GM18868 (cell line): Measurements from ENCODE around the gene LIPM.
"Not testable (repeated sequence)": the region's sequence is repeated elsewhere in the genome, so short reads cannot be mapped to it uniquely, and the experiment has no call there.

Experiments used
- ATAC-seq: cut with Tn5 transposase; IDR thresholded peaks from one replicate; pipeline ENCODE4 v1.9.1; 2021; ENCODE audit warnings: mild to moderate bottlenecking, moderate library complexity; ENCODE audit not compliant: unreplicated experiment

LIPM gene

DNA sequence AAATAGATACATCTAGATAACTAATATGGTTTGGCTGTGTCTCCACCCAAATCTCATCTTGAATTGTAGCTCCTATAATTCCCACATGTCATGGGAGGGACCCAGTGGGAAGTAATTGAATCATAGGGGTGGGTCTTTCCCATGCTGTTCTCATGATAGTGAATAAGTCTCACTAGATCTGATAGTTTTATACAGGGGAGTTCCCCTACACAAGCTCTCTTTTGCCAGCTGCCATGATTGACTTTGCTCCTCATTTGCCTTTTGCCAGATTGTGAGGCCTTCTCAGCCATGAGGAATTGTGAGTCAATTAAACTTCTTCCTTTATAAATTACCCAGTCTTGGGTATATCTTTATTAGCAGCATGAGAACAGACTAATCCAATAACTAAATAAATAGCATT, 35.1 kb downstream of the LIPM start:
- ATAC-seq, result not testable (repeated sequence)

GRCh38 chr10:88838766-88839350, 36.3 kb downstream of the LIPM start:
- ATAC-seq, result no peak

DNA sequence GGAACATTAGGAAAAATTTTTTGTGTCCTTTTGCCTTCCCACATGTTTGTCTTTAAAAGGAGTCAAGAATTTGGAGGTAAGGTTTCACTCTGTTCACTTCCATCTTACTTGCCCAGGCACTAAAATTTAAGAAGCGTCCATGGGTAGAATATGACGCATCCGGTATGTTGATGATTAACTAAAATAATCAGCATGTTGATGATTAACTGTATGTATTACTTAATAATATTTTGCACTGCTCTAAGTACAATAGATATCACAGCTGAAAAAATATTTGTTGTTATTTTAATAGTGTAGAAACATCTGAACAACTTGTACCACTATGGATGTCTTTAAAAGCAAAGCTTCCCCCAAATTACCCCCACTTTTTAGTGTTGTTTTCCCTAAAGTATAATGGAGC, 37.6 kb downstream of the LIPM start:
- ATAC-seq, result no peak

DNA sequence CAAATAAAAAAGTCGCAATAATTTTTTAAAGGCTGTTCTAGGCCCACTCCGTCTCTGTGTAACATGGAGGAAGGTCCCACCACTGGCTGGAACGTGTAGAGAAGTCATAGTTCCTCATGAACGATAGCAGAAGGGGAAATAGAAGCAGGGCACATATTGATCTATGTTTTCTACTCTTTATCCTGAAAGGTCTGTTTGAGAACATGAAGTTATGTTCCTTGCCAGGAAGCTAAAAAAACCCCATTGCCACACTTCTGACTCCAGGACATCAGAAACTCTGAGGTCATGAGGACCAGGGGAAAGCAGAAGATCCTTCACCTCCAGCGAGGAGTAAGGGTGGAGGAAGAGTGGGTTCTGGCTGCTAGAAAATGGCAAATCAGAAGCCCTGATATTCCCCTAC, 38.4 kb downstream of the LIPM start:
- ATAC-seq, result no peak

DNA sequence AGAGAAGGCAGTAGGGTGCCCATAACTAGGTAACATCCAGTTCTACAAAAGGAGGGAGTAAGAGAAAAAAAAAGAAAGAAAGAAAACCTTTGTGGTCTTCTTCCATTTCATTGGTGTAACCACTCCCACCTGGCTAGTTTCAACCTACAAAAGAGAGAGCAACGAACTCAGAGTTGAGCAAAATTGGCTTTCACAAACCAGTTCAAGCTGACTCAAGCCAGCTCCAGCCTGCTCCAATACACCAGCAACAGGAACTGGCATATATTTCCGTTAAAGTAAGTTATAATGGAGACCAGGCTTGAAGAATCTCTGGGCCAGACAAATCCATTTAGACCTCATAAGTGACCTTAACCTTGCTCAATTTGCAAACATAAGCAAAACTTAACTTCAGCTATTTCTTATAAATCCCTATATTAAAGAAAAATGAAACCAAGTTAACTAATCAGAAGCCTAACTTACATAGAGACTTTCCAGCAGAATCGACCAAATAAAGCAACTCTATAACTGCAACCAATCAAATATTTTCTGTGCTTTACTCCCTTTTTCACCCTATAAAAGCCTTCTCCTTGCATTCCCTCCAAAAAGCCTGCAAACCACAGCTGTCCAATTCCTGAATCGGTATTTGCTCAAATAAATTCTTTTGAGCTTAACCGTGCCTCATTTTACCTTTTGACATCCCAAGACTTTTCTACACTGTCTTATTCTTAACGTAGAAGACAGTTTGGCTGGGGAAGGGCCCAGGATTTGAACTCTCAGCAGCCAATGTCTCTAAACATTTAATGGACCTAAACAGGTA, 39.0 kb downstream of the LIPM start:
- no peak for ATAC-seq

DNA sequence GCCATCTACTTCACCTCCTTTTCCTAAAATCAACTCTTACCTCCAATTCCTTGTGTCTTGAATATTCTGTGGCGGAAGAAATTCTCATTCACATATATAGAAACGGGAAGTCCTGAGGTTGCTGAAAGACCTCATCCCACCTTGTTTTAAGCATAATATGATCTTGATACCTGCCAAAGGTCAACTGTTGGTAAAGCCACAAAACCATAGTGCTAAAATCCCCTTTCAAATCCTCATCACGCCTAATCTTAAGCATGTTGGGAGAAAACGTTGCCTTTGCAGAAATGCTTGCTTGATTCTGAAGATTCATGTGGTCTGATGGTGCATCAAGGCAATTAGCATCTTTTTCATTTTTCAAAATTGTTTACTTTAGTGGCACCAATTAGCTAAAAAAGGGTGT, 40.6 kb downstream of the LIPM start:
- ATAC-seq, result no peak

DNA sequence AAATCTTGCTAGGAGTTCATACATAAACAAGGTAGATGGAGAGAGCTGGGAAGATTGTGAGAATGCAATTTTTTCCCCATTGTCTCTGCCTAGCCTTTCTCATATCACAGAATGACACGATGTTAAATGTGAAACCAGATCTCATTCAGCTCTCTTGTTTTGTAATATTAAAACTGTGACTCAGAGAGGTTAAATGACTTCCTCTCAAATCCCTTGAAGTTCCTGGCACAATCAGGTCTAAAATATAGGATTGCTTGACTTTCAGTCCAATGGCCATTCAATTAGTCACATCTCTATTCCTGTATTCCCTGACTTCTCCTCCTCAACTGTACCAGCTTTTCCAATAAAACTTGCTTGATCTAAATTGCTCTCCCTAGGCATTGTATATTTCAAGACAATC, 46.0 kb downstream of the LIPM start:
- ATAC-seq, result no peak

GRCh38 chr10:88849234-88849633, 46.7 kb downstream of the LIPM start:
- ATAC-seq, result no peak

DNA sequence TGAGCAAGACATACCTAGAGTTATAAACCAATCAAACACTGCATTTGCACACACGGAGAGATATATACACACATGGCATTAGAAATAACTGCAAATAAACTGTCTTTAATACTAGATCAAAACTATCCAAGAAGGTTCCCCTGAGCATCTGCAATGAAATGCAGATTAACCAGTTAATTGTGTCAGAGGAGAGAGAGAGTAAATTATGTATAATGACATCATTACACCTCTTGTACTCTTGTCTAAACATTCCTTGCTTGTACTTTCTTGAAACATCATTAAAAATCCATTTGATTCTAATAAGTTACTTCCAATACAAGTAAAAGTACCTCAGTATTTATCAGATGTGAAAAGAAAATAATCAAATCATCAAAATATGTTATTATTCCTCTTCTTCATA, 48.2 kb downstream of the LIPM start:
- ATAC-seq, result no peak

GRCh38 chr10:88851706-88852105, 49.2 kb downstream of the LIPM start, which contains the start of gene ANKRD22:
TSS of gene ANKRD22 (minus strand) at chr10:88851844. CDS start at chr10:88851607, 237 bp downstream.
- ATAC-seq, result no peak

- no peak for ATAC-seq
These were observed 49.8 kb downstream of the LIPM start for GRCh38 chr10:88852327-88852726.

DNA sequence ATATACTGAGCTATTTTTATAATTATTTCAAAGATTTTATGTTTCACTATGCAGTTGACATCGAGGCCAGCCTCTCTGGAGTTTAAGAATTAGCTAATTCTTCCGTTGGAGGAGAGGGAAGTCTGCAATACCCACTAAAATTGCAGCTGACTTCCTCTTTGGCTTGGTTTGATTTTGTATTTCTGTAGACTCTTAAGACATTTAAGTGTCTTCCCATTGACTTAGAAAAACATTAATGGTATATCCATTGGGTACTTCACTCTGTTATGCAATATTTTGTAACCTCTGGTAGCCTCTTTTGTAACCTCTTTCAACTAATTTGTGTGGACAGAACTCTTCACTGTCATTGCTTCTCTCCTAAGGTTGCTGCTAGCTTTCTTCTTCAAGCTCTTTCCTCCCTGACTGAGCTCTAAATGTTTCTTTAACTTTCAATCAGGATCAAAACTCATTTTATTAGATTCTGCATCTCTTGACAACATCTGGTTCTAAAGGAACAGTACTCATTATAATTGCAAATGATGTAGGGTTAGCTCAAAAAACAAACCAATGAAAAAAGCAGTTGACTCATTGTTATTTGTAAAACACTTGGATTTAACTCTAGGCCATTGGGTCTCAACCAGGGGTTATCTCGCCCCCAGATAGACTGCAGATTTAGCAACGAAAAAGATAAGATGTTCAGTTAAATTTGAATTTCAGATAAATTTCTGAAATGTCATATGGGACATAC, 50.8 kb downstream of the LIPM start:
- ATAC-seq, result no peak

DNA sequence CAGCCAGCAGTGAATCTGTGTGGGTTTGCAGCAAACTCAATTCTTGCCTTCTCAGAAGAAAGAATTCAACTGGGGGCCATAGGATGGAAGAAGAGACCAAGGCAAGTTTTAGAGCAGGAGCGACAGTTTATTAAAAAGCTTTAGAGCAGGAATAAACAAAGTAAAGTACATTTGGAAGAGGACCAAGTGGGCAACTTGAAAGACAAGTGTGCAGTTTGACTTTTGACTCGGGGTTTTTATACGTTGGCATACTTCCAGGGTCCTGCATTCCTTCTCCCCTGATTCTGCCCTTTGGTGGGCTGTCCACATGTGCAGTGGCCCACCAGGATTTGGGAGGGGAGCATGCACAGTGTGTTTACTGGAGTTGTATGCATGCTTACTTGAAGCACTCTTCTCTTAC, 52.2 kb downstream of the LIPM start:
- no peak for ATAC-seq

DNA sequence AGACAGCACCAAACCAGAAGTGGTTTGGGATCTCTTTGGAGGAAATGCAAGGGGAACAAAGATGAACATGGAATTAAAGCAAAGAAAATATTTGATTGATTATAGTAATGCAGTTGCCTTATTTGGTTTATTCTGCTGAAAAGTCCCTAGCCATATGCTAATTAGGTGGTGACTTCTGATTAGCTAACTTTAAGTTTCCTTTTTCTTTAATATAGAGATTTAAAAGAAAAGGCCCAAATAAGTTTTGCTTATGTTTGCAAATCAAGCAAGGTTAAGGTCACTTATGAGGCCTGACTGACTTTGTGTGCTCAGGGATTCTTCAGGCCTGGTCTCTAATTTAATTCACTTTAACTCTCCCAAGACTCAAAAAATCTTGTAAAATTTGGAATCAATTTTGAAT, 55.3 kb downstream of the LIPM start:
- ATAC-seq, result no peak

DNA sequence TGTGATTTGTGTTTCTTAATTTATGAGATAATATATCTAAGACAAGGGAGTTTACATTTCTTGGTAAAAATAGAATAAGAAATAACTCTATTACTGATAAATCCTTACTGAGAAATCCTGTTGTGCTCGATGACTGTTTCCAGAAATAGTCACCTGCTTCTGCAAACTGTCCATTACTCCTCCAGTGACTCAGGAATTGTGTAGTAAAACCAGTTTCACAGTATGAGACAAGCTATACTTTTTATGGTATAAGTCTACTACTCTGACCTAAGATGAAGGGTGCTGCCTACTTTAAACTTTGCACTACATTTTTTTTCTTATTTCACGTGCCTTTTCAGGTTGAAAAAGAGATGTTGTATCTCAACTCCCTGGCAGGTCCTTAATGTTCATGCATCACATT, 56.0 kb downstream of the LIPM start:
- ATAC-seq, result no peak

DNA sequence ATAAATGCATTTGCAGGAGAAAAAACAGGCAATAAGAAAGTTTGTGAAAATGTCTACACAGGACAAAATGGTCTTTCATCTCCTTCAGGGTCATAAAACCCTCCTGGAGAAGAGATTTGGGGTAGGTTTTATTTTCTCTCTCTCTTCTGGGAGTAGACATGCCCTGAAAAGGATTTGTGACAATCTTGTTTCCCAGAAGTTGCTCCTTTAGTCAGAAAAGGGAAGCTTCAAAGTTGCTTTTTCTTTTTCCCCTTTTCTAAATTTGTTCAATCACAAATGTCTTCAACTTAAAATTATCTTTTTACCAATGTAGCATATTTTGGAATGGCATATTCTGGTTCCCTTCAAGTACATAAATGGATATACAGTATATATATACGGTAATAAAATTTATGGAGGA, 58.5 kb downstream of the LIPM start:
- no peak for ATAC-seq

DNA sequence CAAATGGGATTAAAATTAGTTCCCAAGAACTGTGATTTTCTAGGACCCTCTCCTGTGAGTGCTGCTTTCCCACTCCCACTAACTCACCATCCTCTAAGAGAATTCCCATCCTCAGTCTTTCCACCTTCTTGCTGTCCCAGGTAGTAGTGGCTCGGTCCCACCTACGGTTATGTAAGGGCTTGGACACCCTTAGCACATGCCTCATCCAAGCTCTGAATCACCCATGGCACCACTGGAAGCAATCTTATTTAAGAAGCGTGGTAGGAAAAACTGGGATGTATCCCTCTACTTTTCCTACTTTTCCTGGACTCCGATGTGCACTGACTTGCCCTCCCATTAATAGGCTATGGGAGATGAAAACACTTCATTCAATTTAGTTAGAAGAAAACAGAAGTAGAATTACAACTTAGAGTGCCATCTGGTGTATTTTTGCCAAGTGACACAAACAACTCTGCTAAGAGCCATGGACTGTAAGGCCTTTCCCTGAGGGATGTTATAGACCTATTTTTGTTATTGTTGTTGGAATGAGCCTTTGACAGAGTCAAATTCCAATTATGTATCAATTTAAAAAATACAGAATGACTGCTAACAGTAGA, 62.8 kb downstream of the LIPM start:
- ATAC-seq, result no peak

GRCh38 chr10:88866454-88866853, 63.9 kb downstream of the LIPM start:
- ATAC-seq, result no peak

DNA sequence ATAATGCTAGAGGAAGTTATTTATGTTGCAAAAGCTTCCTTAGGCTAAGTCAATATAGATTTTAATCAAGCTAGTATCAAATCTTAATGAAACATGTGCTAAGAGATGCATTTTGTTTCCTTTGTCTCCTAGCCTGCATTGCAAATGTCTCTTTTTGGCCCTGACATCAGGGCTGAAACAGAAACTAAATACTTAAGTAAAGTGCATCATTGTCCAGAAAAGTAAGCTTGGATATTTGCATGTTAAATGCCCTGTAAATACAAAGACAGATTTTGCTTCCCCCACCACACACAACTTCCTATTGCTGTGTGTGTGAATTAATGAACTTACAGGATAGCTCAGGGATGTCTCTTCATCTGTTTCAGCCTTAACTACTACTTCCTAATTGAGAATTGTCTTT, 67.6 kb downstream of the LIPM start:
- ATAC-seq, result no peak
